NCI-H2196 (cell line): Measurements from ENCODE around the gene FAM186B.
A peak's percentile ranks its signal among the peaks of the same experiment; 100 is the strongest.

Source experiments
- DNase-seq: peaks from one replicate; lab custom pipeline; 2025; ENCODE audit not compliant: unreplicated experiment; lab: John Stamatoyannopoulos, UW

FAM186B gene

DNA sequence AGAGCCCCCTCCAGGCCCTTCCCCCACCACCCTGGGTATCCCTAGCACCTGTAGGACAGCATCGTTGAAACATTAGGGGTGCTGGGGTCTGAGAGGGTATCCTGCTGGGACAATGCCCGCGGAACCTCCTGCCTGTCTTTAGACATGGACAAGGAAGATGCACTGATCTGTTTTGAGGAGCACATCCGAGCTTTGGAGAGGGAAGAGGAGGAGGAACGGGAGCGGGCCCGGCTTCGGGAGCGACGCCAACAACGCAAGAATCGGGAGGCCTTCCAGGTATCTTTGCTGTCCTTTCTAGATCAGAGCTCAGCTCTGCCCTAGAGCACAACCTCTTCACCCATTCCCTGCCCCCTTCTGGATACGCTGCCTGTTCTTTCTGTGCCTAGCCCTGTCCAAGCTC is 31.1 kb upstream of the FAM186B start:
- no peak for DNase-seq

DNA sequence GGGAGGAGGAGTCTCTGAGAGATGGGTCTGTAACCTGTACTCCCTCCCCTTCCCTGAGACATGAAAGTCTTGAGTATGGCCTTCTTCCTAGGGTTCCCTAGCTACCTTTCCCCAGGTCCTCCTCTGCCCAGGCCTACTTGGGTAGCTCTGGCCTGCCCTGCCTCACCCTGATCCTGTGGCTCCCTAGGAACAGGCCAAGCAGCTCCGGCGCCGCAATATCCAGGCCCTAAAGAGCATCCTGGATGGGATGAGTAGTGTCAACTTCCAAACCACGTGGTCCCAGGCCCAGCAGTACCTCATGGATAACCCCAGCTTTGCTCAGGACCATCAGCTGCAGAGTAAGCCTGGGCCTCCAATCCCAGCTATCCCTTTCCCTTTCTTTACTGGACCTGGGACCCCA is 30.2 kb upstream of the FAM186B start:
- DNase-seq = no peak

DNA sequence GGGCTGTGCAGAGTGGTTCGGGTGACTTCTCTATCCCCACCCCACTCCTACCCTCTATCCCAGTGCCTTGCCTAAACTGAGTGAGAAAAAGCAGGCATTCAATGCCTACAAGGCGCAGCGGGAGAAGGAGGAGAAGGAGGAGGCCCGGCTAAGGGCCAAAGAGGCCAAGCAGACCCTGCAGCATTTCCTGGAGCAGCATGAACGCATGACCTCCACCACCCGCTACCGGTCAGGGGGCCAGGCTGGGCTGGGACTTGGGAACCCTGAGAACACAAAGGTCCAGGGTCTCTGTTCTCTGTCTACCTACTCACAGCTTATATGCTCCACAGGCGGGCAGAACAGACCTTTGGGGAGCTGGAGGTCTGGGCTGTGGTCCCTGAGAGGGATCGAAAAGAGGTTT is 29.6 kb upstream of the FAM186B start:
- no peak for DNase-seq

DNA sequence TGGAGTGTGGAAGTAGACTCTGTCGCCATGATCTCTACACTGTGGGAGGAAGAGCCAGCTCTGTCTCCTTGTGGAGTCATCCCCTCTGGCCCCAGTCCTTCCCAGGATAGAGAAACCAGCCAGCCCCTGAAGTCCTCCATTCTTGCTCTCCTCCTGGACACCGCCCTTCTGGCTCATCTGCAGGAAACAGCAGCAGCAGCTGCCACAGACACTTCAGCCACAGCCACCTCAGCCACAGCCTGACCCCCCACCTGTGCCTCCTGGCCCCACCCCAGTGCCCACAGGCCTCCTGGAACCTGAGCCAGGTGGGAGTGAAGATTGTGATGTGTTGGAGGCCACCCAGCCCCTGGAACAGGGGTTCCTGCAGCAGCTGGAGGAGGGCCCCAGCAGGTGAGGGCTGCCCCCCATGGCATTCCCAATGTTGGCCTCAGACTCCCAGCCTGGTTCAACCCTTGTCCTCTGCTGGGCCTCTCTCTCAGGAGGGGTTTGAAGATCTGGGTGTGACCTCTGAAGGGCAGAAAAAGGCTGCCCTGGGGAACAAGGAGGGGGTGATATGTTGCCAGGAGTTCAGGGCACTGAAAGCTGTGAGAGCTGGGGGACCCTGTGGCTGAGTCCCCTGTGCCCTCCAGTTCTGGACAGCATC is 28.4 kb upstream of the FAM186B start:
- DNase-seq = no peak

DNA sequence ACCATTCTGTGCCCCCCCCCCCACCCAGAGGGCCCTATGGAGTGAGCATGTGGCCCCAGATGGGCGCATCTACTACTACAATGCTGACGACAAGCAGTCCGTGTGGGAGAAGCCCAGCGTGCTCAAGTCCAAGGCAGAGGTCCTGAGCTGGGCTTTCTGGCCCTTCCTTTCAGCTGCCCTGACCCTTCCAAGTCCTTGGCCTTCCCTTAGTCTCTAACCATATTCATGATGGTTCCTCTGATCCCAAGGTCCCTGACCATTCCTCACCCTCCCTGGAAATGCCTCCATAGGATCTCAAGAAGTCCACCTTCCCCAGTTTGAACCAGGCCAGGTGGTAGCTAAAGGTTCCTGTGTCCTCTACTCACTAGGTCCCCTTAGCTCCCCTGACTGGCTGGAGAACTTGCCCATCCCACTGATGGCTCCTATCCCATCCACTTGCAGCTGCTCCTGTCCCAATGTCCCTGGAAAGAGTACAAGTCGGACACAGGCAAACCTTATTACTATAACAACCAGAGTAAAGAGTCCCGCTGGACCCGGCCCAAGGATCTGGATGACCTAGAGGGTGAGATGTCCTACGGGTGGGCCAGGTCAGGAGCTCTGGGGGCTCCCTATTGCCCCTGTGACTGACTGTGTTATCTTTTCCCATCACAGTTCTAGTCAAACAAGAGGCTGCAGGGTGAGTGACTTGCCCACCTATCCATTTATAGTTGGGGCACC is 27.7 kb upstream of the FAM186B start:
- no peak for DNase-seq

DNA sequence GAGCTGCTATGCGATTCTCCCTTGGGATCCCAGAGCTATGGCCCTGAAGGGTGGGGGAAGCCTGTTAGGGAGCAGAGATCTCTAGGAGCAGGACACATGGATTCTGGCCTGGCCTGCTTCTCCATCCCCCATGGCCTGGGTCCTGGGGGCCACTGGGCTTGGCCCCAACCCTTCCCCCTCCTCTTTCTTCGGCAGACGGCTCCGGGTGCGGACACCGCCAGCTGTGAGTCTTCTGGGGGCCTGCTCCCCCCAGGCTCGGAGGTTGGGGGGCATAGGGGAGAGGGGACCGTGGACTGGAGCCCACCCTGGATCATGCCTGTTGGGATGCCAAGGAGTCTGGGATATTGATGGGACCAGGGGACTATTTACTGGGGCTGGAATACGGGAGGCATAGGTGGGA is 27.0 kb upstream of the FAM186B start:
- DNase-seq = no peak

DNA sequence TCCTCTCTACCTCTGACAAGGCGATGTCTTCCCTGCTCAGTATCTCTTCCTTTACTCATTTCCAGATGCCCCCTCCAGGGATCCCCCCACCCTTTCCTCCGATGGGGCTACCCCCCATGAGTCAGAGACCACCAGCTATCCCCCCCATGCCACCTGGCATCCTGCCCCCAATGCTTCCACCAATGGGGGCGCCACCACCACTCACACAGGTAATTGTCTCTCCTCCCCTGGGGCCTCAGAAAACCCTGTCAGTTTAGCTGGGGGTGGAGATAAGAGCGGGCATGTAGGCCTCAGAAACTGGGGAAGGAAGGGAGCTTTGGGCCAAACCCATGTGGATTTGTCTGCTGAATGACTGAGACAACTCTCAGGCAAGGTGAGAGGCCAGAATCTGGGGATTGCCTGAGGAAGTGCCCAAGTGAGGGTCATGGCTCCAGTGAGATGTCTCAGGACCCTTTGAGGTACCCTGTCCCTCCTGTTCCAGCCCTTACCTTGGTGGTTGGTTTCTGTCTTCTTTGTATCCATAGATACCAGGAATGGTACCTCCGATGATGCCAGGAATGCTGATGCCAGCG is 26.0 kb upstream of the FAM186B start:
- DNase-seq = no peak

DNA sequence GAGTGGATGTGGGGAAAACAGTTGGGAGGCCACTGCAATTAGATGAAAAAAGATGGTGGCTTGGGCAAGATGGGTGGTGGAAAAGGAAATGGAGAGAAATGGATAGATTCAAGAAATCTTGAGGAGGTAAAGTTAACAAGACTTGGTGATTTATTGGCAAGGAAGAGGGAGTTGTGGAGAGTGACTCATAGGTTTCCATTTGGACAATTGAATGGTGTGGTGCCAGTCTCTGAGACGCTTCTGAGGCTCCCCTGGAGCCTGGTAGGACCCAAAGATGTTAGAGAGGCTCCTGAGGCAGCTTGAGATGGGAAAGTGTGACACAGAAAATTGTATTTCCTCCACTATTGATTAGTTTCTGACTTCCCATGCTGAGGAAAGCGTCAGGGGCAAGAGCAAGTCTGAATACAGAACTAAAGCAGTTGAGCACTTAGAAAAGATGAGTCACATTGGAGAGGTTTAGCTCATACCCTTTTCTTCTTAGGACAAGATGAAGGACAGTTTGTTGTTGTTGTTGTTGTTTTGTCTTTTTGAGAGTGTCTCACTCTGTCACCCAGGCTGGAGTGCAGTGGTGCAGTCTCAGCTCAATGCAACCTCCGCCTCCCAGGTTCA is 22.4 kb upstream of the FAM186B start:
- no peak for DNase-seq

DNA sequence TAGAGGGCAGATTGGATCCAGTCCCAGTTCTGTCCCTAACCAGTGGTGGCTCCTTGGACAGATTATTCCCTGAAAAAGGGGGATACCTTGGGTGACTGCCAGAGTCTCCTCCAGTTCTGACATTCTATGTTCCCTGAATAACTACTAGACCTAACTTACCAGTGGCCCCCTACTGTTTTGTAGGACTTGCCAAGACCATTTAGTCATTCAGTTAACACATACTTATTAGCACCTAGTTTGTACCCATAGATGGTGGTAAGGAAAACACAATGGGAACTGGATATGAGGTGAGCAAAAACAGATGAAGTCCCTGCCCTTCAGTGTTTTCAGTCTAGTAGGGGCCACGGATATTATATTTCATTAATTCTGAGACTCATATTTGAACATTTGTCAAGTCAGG is 21.4 kb upstream of the FAM186B start:
- DNase-seq = no peak

DNA sequence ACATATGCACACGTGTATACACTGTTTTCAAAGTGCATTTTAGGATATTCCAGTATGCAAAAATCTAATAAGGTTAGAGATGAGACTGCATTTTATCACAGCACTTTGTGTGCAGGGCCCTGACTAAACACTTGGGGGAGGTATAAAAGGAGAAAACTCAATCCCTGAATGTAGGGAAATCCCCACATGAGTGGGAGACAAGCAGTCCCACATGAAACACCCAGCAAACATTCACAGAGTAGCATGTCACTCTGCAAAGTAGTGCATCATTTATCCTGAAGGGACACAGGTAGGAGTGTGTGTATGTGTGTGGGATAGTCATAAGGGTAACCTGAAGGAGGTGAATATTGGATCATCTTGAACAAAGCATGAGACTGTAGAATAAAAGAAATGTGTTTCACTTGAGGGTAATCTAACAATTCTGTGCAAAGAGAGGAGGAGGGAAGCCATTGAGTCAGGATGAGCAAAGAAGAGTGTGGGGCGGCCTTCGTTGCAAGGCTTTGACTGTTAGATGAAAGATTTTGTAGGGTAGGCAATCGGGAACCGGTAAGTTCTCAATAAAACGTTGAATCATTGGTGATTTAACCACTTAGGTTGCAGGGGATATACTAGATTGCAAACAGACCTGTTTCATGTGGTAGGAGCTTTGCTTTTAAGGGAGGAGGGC is 20.9 kb upstream of the FAM186B start:
- no peak for DNase-seq

DNA sequence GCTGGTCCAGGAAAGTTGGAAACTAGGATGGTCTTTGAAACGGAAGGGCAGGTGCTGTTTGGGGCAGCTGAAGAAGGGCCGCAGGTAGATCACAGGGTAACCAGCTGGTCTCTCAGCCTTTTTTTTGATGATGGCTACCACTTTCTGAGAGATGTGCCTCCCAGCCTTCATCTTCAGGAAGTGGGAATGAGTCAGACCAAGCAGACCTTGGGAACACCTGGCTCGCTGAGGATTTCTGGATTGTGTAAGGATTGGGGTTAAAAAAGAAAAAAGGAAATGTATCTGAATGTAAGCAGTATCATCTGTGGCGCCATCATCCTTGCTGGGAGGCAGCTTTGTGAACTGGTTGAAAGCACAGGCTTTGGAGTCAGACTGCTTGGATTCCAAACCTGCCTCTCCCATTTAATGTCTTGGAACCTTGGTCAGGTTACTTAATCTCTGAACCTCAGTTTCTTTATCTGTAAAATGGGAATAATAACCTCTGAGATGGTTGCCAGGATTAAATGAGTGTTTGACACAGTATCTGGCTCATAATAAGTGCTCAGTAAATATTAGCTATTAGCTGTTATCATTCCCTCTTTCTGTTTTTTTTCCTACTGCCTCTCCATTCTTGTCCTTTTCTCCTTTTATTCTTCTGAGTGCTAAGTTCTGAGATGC is 19.6 kb upstream of the FAM186B start:
- no peak for DNase-seq

DNA sequence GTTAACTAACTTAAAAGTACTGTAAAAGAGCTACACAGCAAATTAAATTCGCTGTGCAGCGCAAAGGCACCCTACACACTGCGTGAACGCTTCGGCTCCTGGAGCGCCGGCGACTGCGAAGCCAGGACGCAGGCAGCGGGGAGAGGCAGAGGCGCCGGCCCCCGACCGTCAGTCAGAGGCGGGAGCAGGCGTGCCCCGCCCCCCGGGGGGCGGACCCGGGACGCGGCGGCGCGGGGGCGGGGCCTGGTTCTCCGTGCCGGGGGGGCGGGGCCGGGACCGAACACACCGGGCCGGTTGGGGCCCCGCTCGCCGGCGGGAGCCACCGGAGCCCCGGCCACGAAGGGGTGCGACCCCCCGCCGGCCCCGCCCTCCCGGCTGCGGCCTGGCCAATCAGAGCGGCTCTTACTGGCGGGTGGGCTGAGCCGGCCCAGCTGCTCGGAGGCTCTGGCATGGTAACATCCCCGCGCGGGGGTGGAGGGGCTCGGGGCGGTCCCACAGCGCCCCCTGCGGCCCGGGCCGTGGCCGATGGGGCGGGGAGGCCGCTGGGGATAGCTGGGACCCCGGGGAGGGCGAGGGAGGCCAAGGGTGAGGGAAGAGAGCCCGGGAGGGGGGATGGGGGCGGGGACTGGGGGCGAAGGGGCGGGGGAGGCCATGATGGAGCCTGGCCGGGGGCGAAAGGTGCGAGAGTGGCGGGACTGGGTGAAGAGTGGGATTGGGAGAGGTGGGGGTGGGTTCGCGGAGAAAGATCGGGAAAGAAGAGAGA is 17.9 kb upstream of the FAM186B start, which contains the start of gene PRPF40B:
Gene PRPF40B (plus strand): TSS at position 420 of the 763 bp plus-strand sequence. CDS start 30 bp downstream, at position 450.
- peak; percentile 94 for DNase-seq

DNA sequence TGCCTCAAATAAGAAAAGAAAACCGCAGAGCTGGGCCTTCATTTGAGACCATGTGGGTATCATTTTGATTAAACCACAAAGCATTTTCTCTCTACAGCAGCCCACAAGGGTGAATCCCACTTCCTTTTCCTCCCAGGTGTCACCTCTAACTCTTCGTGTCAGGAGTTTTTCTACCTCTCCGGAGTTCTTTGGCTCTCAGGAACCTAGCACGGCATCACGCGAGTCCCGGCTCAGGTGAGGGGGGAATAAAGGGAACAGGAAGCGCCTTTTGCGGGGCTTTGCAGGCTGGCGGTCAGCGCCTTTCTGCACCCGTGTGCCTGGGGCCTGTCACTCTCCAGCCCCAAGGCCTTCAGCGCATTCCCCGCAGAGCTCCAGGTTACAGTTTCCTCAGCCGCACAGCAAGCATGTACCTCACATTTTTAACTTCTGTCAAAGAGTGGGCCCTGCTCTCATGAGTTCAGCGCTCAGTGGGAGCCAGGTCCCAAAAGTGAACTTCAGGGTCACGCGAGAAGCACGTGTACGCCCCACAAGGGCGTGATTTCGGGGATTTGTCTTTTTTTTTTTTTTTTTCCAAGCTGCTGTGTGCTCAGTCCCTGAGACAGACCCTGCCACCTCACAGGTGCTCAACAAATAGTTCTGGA is 17.2 kb upstream of the FAM186B start:
- DNase-seq = no peak

DNA sequence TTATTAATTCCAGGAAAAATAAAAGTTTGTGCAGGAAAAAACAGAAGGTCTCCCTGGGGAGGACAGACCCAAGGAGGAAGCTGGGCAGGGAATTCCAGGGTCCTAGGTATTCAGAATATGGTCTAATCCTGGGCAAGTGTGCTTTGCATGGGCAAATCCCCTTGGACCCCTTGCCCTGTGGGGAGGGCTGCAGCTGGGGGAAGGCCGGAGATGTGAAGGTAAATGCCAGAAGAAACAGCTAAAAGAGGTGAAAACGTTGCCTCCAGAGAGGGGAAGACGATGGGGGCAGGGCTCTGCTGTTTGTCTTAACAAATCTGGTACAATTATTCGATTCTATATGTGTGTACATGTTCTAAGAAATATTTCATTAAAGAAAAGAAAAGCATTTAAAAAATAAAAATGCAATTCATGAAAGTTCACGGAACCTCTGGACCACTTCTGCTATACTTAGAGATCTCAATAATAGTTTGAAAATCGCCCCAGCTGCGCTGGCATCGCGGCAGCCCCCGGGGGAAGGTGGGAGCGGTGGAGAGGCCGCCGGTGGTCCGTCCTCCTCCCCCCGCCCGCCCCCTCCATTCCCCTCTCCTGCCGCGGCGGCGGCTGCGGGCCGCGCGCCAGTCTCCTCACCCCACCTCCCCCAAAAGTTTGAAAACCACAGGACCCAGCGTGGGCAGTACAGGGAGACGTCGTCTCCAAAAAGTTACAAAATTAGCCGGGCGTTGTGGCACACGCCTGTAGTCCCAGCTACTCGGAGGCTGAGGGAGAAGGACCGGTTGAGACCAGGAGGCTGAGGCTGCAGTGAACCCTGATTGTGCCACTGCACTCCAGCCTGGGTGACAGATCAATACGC is 16.4 kb upstream of the FAM186B start:
- no peak for DNase-seq

DNA sequence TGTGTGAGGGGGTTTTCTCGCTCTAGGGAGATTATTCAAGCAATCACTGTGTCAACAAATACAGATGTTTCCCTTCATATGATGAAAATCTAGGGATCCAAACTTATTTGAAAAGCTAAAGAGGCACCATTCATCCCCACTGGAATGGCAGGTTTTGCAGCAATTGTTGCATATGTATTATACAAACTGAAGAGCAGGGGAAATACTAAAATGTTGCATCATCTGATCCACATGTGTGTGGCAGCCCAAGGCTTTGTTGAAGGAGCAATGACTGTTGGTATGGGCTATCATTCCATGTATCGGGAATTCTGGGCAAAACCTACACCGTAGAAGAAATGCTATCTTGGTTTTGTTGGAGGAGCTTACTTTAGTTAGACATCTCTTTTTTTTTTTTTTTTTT is 13.8 kb upstream of the FAM186B start:
- no peak for DNase-seq

DNA sequence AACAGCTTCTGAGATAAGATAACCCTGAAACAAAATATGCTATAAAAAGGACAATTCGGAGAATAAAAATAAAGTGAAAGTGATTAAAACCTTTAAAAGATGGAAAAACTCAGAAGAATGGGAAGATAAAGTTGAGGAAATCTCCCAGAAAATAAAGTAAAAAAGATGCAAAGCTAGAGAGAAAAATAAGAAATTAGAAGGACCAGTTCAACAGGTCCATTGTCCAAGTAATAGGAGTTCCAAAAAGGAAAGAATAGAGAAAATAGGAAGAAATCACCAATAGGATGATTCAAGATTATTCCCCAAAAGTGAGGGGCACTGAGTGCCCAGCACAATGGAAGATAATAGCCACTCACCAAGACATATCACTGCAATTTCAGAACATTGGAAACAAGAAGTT is 13.1 kb upstream of the FAM186B start:
- DNase-seq = no peak

DNA sequence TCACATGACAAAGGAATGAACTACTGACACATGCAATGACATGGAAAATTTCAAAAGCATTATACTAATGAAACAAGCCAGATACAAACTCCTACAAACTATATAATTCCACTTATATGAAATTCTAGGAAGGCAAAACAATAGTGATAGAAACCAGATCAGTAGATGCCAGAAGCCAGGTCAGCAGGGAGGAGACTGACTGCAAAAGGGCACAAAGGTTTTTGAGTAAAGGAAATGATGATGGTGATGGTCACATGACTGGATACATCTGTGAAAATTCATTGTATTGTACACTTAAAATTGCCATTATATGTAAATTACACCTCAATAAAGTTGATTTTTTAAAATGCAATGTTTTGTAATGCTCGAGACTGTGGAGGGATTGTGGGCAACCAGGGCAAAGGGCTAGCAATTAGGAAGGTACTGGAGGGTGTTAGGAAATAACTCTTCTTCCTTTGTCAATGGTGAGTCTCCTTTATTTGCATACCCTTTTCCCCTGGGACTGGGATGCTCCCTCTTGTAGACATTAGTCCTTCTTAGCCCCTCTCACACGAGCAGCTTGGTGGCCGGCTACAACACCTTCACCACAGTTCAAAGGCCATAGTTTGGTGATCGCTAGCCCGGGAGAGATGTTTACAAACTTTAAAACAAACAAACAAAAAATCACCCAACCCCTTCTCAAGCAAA is 11.2 kb upstream of the FAM186B start:
- no peak for DNase-seq

DNA sequence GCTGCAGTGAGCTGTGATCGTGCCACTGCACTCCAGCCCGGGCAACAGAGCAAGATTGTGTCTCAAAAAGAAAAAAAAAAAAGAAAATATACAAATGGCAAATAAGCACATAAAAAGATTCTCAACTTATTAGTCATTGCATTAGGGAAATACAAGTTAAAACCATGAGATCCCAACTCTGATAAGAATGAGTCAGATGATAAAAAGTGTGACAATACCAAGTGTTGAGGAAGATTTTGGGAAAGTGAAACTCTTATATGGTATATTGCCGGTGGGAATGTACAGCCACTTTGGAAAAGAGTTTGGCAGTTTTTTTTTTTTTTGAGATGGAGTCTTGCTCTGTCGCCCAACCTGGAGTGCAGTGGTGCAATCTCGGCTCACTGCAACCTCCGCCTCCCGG is 10.3 kb upstream of the FAM186B start:
- DNase-seq = no peak
